GM18858 (cell line): ENCODE measurements around the gene DHRS9.
A peak's percentile ranks its signal among the peaks of the same experiment; 100 is the strongest.
"Not testable (repeated sequence)": the region's sequence is repeated elsewhere in the genome, so short reads cannot be mapped to it uniquely, and the experiment has no call there.

Experiments used
- ATAC-seq: cut with Tn5 transposase; IDR thresholded peaks from one replicate; pipeline ENCODE4 v1.9.1; 2021; ENCODE audit not compliant: unreplicated experiment

DHRS9 gene

DNA sequence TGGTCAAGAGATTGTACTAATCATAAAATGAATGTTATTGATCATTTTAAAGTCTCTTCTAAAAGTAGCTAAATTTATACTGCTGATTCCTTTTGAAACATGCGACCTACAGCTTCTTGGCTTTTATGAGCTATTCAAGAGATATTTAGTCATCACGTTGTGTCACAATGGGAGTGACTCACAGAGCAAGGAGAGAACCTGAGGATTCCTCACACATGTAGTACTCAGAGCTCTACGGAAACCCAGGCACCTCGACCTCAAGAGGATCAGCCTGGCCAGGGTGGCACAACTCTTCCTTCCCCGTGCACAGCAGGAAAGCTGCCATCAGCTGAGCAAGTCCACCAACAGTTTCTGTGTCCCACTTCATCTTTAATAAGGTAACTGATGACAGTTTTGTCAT lies at the start of gene DHRS9:
TSS of gene DHRS9 (plus strand) at position 223 of the 400 bp plus-strand sequence. CDS start 12,019 bp downstream, outside the sequence.
- ATAC-seq, result no peak

DNA sequence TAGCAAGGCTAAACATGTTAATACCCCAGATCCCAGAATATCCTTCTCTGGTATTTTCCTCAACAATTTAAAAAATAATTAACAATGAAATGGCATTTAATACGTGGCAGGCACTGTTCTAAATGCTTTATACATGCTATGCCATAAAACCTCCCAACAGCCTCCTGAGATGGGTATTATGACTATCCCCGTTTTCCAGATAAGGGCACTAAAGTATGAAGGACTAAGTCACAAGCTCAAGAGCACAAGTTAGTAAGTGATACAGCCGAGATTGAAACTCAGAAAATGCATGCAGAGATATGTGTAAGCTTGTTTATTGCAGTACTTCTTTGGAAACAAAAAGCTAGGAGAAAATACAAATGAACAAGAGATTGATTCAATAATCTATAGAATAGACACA lies 46.2 kb upstream of the DHRS9 start:
- ATAC-seq, result no peak

DNA sequence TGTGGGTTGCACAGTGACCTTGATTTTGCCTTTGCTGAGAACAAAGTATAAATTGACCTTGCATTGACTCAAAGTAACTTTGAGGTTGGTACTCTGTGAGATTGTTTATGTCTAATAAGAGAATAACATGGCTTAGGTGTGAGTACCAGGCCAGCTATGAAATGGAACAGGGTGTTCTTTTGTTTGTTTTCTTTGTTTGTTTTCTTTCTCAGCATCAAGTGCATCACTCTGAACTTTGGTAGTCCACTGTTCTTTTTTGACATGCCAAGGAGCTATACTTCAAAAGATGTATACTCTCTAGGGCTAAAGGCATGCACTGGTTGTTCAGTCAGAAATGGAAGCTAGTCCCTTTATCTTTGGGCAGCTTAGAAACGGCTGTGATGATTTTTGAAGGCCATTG lies 43.3 kb upstream of the DHRS9 start:
- ATAC-seq, result no peak

DNA sequence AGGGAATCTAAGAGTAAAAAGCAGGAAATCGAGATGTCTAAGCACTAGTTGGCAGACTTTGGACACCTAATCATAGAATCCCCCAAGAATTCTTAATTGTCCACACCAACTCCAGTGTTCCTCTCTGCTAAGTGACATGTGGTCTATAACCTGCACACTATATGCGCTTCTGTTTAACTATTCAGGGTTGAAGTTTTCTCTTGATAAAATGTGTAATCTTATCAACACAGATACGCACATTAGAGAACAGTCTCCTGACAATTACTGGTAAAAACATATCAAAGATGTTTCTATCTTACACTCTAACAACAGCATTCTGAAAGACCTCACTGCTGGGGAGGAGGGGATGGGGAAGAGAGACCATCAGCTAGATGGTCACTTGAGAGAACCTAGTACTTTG lies 42.1 kb upstream of the DHRS9 start:
- no peak for ATAC-seq

DNA sequence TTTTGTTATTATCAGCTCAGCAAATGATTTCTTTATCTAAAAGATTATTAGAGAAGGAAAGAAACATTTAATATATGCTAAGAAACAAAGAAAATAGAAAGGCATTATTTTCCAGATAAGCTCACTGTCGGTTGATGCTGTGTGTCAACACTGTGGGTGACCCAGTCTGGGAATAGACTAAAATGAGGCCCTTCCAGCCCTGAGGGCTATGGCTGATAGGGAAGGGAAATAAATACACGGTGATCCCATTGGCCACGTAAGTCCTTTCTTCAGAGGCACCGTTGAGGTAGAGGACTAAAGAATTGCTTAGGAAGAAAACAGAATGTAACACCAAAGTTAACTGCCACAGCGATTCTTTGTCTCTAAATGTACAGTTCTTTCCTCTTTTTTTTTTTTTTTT lies 40.0 kb upstream of the DHRS9 start:
- no peak for ATAC-seq

DNA sequence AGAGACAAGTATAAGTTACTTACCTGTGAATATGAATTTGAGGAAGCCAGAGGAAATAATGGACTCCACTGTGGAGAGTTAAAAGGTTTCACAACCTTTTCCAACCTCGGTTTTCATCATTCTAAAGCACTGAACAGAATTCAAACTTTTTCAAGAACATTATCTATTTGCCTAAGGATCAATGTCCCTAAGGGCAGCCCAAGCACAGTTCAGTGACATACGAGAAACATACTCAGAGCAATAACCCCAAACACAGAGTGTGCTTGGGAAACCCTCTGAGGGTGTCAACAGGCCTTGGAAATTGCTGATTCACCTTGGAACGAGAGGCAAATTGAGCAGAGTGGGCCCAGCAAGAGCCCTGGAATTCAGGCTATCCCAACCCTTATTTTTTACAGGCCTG lies 38.2 kb upstream of the DHRS9 start, which contains the start of gene ABCB11:
TSS of gene ABCB11 (minus strand) at position 123 of the 400 bp plus-strand sequence. CDS start 13,199 bp downstream, outside the sequence.
- no peak for ATAC-seq

DNA sequence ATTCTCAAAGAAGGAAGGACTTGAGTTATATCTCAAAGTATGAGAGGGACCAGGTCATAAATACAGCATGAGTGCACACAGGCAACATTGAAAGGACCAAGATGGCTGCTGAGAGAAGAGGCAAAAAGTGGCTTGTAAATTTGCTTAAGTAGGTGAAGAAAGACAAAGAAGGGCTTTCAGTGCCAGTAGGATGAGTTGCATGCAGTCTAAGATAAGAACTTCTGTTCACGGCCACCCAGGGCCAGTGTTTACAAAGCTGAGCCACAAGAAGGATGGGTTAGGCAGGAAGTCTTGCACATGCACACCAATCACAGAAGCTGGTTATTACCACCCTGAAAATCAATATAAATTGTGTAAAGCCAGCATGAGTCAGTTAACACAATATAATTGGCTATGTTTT lies 35.1 kb upstream of the DHRS9 start:
- no peak for ATAC-seq

DNA sequence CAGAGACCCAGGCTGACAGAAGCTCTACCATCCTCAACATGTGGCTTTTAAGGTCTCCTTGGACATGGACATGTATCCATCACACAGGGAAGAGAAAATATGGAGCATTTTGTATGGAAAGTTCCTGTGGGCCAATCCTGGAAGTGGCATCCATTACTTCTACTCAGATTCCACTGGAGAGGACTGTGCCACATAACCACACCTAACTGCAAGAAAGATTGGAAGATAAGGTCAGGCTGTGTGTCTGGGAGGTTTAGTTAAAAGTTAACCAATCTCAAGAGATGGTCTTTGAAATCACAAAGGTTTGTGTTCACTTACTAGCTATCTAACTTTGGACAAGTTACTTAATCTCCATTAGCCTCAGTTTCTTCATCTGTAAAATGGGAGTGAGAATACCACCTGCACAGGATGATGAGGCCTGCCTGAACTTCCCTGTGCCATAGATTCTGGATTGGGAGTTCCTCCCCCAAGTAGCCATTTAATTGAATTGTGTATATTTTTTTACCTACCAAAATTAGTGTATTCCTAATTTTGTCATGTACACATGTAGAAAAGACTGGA lies 34.3 kb upstream of the DHRS9 start:
- ATAC-seq, result no peak

DNA sequence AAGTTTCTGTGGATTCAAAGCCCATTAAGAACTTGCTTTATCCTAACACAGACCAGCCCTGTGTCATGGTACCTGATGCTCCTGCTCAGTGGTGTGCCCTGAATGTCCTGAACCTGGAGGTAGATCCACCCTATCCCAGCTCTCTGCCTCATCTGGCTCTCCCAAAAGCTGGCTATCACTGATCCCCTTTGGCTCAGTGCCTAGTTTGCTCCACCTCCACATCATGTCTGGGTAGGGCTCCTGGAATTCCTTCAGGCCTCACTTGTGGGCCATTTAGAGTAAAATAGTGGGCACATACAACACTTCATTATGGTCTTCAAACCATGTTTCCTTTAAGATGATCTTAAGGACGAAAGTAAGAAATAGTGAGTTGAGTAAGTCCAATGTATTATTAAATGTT lies 33.5 kb upstream of the DHRS9 start:
- no peak for ATAC-seq

DNA sequence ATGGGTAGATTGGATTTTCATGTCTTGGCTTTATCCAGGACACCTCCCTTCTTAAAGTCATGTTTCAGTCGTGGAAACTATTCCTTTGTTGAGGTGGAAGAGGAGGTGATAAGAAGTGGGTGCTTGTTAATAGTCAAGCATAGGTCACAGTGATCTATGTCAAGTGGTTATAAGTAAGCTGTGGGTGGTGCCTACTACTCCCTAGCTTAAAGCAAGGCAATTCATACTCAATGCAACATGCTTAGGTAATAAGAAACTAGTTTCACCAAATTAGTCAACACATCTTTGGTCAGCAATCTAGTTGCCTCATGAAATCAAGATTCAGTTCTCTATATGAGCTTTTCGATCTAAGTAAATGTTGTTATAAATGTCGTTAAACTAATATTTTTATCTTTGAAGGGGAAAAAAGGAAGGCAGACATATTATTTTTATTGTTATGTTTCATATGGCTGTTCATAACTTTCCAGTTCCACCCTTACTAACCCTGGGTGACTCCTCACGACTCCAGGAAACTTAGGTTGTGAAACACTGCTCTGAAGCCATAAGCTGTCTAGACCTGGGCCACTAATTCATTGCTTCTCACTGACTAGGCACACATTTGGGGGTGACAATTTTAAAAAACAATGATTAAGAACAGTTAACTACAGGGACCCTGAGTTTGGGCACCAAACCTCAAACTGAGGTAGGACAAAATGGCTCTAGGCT lies 32.5 kb upstream of the DHRS9 start:
- ATAC-seq, result peak; percentile 46

DNA sequence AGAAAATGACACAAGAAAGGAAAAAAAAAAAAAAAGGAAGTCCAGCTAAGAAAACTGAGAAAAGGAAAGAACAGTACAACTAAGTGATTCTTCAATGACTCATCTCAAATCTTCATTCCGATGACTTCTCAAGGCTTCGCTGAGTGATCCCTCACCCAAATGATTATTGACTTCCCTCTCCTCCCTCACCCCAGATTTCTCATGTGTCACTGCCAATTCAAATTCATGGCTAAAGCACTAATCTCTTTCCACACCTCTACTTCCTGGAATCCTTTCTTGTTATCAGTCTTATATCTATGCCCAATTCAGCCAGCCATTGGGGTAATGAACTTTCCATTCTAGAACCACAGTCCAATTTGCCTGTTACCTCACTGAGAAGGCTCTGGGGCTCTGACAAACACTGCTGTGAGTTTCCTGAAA lies 31.0 kb upstream of the DHRS9 start:
- ATAC-seq, result peak; percentile 59

DNA sequence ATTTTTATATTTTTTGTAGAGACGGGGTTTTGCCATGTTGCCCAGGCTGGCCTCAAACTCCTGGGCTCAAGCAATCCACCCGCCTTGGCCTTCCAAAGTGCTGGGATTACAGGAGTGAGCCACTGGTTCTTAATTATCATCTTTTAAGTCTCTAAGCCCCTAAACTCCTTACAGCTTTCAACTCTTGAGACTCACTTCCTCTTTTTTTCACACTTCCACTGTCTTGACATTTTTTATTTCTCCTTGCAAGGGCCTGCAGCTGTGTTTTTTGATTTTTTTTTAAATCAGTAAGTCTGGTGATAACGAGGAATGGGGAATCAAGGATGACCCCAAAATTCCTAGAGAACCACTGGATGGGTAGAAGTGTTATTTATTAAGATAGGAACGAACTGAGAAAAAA lies 29.7 kb upstream of the DHRS9 start:
- no peak for ATAC-seq

DNA sequence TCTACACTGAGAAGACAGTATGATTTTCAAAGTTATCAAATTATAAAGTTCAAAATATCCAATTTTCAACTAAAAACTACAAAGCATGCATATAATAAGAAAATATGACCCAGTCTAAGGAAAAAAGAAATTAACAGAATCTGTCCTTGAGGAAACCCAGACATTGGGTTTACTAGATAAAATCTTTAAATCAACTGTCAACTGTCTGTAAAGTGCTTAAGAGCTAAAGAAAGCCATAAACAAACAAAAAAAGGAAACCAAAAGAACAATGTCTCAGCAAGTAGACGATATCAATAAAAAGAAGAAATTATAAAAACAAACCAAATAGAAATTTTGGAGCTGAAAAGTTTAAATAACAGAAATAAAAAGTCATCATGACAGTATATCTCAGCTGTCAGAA lies 27.8 kb upstream of the DHRS9 start:
- ATAC-seq, result no peak

DNA sequence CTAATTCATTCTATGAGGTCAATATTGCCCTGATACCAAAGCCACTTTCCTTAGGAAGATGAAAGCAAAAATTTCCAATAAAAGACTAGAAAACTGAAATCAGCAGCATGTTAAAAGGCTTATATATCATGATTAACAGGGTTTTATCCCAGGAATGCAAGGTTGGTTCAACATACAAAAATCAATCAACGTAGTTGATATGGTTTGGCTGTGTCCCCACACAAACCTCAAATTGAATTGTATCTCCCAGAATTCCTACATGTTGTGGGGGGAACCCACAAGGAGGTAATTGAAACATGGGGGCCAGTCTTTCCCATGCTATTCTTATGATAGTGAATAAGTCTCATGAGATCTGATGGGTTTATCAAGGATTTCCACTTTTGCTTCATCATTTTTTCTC lies 26.5 kb upstream of the DHRS9 start:
- ATAC-seq, result no peak

DNA sequence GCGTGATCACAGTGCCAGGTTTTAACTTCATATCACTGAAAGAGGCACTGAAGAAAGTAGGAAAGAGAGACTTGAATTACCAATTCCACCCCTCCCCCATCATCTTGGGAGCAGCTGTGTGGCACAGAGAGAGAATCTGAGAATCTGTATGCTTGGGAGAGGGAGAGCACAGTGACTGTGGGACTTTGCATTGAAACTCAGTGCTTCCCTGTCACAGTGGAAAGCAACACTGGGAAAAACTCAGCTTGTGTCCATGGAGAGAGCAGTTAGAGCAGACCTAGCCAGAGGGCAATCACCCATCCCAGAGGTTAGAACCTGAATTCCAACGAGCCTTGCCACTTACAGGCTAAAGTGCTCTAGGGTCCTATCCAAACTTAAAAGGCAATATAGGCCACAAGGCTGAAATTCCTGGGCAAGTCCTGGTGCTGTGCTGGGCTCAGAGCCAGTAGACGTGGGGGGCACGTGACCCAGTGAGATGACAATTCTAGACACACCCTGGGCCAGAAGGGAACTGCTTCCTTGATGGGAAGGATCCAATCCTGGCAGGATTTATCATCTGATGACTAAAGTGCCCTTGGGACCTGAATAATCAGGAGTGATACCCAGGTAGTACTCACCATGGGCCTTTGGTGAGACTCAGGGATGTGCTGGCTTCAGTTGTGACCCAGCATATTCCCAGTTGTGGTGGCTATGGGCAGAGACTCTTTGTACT lies 22.8 kb upstream of the DHRS9 start:
- no peak for ATAC-seq

DNA sequence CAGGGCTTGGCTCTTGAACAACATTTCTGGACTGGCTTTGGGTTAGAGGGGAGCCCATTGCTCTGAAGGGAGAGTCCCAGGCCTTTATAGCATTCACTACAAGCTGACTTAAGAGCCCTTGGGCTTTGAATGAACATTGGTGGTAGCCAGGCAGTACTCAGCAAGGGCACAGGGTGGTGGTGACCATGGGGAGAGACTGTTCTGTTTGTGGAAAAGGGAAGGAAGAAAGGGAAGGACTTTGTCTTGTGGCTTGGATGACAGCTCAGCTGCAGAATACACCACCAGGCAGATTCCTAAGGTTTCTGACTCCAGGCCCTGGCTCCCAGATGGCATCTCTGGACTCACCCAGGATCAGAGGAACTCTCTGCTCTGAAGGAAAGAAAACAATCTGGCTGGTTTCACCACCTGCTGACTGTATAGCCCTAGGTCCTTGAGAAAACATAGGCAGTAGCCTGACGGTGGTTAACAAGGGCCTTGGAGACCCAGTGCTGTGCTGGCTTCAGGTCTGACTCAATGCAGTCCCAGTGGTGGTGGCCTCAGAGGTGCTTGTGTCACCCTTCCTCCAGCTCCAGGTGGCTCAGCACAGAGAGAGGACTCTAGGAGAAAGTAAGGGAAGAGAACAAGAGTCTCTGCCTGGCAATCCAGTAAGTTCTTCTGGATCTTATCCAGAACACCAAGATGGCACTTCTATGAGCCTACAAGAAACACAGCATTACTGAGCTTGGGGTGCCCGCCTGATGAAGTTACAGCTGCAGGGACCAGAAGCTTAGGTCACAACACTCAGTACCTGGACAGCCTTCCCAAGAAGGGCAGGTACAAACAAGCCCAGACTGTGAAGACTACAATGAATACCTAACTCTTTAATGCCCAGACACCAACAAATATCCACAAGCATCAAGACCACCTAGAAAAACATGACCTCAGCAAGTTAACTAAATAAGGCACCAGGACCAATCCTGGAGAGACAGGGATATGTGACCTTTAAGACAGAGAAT lies 21.8 kb upstream of the DHRS9 start:
- no peak for ATAC-seq

DNA sequence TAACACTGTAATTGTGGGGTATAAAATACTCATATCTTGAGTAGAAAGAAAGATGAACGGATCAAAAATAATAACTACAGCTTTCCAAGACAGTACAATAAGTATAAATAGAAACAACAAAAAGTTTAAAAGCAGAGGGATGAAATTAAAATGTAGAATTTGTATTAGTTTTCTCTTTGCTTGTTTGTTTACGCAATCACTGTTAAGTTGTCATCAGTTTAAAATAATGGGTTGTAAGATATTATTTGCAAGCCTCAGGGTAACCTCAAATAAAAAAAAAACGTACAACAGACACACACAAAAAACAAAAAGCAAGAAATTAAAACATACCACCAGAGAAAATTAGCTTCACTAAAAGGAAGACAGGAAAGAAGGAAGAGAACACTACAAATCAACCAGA lies 20.2 kb upstream of the DHRS9 start:
- ATAC-seq, result no peak

DNA sequence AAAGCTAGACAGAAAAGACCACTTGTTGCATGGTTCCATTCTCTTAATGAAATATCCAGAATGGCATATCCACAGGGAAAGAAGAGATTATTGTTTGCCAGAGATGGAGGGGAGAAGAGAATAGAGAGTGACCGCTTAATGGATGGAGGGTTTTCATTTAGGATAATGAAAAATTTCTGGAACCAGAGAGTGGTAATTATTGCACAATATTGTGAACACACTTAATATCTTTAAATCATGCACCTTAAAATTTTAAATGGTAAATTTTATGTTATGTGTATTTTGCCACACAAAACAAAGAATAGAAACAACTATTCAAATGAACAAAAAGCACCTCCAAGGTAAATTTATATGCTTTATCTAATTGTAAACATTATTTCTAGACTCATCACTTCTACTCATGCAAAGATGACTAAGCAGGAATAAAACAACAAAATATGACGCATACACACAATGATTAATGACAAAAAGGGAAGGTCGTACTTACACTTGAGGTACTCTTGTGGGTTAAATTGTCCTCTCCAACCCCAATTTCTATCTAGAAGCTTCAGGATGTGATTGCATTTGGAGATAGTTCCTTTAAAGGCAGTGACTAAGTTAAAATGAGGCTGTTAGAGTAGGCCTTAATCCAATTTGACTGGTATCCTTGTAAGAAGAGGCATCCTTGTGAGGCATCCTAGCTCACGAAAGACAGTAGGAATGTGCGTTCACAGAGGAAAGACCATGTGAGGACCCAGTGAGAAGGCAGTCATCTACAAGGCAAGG lies 18.7 kb upstream of the DHRS9 start:
- ATAC-seq, result no peak

DNA sequence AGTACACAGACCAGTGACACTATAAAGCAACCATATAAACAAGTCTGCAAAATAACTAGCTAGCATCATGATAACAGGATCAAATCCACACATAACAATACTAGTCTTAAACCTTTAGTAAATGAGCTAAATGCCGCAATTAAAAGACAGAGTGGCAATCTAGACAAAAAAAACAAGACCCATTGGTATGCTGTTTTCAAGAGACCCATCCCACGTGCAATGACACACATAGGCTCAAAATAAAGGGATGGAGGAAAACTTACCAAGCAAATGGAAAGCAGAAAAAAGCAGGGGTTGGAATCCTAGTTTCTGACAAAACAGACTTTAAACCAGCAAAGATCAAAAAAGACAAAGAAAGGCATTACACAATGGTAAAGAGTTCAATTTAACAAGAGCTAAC lies 14.8 kb upstream of the DHRS9 start:
- not testable (repeated sequence) for ATAC-seq

DNA sequence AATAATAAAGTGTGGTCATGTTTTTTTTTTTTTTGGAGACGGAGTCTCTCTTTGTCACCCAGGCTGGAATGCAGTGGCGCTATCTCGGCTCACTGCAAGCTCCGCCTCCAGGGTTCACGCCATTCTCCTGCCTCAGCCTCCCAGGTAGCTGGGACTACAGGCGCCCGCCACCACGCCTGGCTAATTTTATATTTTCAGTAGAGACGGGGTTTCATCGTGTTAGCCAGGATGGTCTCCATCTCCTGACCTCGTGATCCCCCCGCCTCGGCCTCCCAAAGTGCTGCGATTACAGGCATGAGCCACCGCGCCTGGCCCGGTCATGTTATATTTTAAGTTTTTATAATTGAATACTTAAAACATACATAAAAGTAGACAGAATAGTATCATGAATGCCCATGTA lies 5.2 kb upstream of the DHRS9 start:
- not testable (repeated sequence) for ATAC-seq
